Measurements from ENCODE around the gene TPRX1. TPM values are rescaled to one million over a fixed set of nuclear protein-coding genes. Genes with fewer than 3 reads are reported as not detected.
A peak's percentile ranks its signal among the peaks of the same experiment; 100 is the strongest.
"Not testable (repeated sequence)": the region's sequence is repeated elsewhere in the genome, so short reads cannot be mapped to it uniquely, and the experiment has no call there.

TPRX1 gene, protein sequence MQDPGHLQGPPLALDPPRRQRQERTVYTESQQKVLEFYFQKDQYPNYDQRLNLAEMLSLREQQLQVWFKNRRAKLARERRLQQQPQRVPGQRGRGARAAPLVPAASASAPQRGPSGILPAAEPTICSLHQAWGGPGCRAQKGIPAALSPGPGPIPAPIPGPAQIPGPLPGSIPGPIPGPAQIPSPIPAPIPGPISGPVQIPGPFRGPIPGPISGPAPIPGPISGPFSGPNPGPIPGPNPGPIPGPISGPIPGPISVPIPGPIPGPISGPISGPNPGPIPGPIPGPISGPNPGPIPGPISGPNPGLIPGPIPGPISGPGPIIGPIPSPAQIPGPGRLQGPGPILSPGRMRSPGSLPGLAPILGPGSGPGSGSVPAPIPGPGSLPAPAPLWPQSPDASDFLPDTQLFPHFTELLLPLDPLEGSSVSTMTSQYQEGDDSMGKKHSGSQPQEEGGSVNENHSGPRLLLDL
- total RNA-seq: not detected
- polyA plus RNA-seq (ENCODE audit: insufficient read length in 6 of 6): not detected
- long read RNA-seq, donor 1: 0 reads
- long read RNA-seq, donor 2: 0 reads
- long read RNA-seq, donor 3: 0 reads
- long read RNA-seq, donor 4: 0 reads
- long read RNA-seq, donor 5: 0 reads
- long read RNA-seq, donor 6: 0 reads
- long read RNA-seq, donor 7: 0 reads
- long read RNA-seq, donor 8: 0 reads
- long read RNA-seq, donor 9: 0 reads
- long read RNA-seq, donor 10: 0 reads
- long read RNA-seq, donor 11: 0 reads
- long read RNA-seq, donor 12: 0 reads

DNA sequence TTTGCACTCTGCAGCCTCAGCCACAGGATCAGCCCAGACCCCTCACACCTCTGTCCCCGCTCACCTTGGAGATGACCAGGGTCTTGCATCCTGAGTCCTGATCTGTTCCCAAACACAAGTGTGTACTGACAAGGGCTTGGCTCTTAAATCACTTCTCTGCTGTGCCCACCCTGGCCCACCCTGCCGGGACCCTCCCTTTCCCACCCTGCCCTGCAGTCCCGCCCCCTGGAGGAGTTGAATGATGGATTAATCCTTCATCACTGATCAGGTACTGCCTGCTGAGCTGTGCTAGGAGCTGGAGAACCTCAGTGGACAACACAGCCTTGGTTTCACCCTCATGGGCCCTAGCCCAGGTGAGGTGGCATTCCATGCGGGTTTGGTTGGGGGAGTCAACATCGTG is at the start of gene TPRX1:
TSS of gene TPRX1 (minus strand) at position 101 of the 400 bp plus-strand sequence. CDS start at position 89, 12 bp downstream.
- H3K27ac ChIP-seq; H3K4me3 ChIP-seq; DNase-seq; ATAC-seq; H3K36me3 ChIP-seq; H3K4me1 ChIP-seq; H3K9me3 ChIP-seq; intact Hi-C loops (cut with DNase I): not testable (repeated sequence)
- peaks cover 0 to 13% of the 10 kb centered on the region in 2 donors for H3K27me3 ChIP-seq

DNA sequence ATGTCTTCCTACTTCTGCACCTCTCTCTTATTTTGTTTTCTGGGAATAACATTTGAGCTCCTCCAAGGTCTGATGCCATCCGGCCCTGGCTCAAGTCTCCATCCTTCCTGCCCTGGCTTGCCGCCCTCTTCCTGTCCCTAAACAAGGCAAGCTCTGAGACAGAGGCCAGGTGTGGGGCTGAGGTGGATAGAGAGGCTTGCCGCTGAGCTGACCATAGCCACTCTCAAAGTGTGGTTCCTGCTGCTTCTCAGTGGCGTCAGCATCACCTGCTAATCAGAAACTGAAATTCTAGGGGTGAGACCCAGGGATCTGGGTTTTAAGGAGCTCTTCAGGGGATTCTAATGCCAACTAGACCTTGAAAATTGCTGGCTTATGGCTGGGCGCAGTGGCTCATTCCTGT is 48.7 kb upstream of the TPRX1 start:
- H3K4me3 ChIP-seq: no peak overlapping the region
- TF ChIP-seq, protein P1, sequence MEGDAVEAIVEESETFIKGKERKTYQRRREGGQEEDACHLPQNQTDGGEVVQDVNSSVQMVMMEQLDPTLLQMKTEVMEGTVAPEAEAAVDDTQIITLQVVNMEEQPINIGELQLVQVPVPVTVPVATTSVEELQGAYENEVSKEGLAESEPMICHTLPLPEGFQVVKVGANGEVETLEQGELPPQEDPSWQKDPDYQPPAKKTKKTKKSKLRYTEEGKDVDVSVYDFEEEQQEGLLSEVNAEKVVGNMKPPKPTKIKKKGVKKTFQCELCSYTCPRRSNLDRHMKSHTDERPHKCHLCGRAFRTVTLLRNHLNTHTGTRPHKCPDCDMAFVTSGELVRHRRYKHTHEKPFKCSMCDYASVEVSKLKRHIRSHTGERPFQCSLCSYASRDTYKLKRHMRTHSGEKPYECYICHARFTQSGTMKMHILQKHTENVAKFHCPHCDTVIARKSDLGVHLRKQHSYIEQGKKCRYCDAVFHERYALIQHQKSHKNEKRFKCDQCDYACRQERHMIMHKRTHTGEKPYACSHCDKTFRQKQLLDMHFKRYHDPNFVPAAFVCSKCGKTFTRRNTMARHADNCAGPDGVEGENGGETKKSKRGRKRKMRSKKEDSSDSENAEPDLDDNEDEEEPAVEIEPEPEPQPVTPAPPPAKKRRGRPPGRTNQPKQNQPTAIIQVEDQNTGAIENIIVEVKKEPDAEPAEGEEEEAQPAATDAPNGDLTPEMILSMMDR (IDR thresholded peaks at IDR 0.05): no peak
- intact Hi-C loops (cut with DNase I): no loop called here
- DNase-seq (no peak), ATAC-seq (no peak)
- H3K9me3 ChIP-seq: no peaks in the 10 kb centered on the region
- H3K27ac ChIP-seq: no peak overlapping the region
- no peaks in the 10 kb centered on the region for H3K36me3 ChIP-seq
- H3K4me1 ChIP-seq: no peaks in the 10 kb centered on the region
- H3K27me3 ChIP-seq: peaks cover 11 to 95% of the 10 kb centered on the region in 2 donors

DNA sequence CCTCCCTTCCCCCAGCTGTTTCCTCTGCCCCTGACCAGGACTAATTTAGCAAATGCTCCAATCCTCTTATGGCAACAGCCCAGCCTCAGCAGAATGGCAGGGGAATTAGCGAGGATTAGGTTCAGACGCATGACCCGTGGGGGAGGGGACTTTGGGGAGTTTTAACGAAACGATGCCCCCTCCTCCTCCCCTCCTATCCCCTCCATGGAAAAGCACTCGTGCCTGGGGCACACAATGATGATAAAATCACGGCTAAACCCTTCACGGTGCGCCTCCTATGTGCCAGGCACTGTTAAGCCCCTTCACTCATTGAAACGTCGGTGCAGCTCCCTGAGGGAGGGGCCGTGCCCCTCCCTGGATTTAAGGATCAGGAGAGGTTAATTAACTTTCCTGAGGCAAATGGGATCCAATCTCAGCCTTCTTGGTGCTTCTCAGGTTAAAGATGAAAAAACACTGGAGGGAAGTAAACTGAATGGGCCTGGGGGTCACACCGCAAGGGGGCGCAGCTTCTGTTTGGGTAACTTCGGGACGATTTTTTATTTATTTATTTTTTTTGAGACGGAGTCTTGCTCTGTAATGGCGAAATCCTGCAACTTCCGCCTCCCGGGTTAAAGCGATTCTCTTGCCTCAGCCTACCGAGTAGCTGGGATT is 44.6 kb upstream of the TPRX1 start:
- intact Hi-C loops (cut with DNase I): no loop called here
- H3K4me3 ChIP-seq: no peak overlapping the region
- DNase-seq: no peak
- no peak for ATAC-seq
- peaks cover 11 to 99% of the 10 kb centered on the region in 2 donors for H3K27me3 ChIP-seq
- H3K4me1 ChIP-seq: no peaks in the 10 kb centered on the region
- no peaks in the 10 kb centered on the region for H3K9me3 ChIP-seq
- TF ChIP-seq, protein P1 (IDR thresholded peaks at IDR 0.05): peak in 1 of 2 donors; percentile 20
- no peak overlapping the region for H3K27ac ChIP-seq
- no peaks in the 10 kb centered on the region for H3K36me3 ChIP-seq

- peaks cover 11 to 98% of the 10 kb centered on the region in 2 donors for H3K27me3 ChIP-seq
- H3K27ac ChIP-seq: no peak overlapping the region
- H3K4me3 ChIP-seq: no peak overlapping the region
- H3K4me1 ChIP-seq: no peaks in the 10 kb centered on the region
- no peaks in the 10 kb centered on the region for H3K9me3 ChIP-seq
- TF ChIP-seq, protein P1 (IDR thresholded peaks at IDR 0.05): no peak
- H3K36me3 ChIP-seq: no peaks in the 10 kb centered on the region
- DNase-seq (no peak), ATAC-seq (no peak)
- intact Hi-C loops (cut with DNase I): no loop called here
Measured at GRCh38 chr19:47848425-47848822, 44.1 kb upstream of the TPRX1 start.

- no peak overlapping the region for H3K4me3 ChIP-seq
- DNase-seq (no peak), ATAC-seq (no peak)
- H3K4me1 ChIP-seq: no peaks in the 10 kb centered on the region
- TF ChIP-seq, protein P1 (IDR thresholded peaks at IDR 0.05): no peak
- H3K9me3 ChIP-seq: no peaks in the 10 kb centered on the region
- H3K27me3 ChIP-seq: peaks cover 0 to 83% of the 10 kb centered on the region in 2 donors
- intact Hi-C loops (cut with DNase I): no loop called here
- H3K27ac ChIP-seq: no peak overlapping the region
- H3K36me3 ChIP-seq: no peaks in the 10 kb centered on the region
Measured at GRCh38 chr19:47842941-47843340, 38.6 kb upstream of the TPRX1 start.
